ENCODE results near the gene LRRC74B. TPM values are rescaled to one million over a fixed set of nuclear protein-coding genes. Genes with fewer than 3 reads are reported as not detected.
A peak's percentile ranks its signal among the peaks of the same experiment; 100 is the strongest.

The LRRC74B gene
- total RNA-seq, 1 donor from 2014 or later: not detected

DNA sequence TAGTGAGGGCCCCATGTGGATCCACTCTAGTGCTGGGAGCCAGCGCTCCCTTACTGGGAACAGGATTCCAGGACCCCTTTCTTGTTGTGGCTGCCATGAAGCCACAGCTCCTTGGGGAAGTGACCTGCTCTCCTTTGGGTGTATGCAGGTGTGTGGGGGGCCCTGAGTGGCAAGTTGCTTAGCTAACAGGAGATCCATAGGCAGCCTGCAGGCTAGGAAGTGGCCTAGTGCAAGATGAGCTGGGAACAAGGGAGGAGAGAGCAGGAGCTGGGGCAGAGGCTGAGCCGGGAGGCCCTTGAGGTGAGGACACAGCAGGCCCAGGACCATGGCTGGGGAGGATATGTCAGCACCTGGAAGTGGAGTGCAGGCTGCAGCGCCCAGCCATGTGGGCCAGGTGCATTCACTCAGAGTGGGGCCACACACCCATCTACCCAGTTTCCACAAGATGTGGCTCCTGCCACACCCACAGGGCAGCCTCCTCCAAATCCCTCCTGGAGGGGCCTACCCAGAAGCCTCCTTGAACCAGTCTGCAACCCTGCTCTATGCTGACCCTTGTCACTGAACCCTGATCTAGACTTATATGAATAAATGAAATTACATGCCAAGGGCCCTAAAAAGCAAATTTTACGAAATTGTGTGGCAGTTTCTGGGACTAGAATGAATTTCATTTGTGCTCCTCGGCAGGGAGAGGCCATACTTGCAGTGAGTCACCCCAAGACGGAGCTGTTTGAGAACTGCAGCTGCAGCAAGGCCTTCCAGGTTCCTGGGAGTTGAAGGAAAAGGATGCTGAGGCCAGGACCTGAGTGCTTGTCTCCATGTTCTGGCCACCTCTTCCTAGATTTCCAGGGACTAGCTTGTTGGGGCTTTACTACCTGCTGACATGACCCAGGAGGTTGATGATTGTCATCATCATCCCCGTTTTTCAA is 47.1 kb upstream of the LRRC74B start:
- TF ChIP-seq, protein P1, sequence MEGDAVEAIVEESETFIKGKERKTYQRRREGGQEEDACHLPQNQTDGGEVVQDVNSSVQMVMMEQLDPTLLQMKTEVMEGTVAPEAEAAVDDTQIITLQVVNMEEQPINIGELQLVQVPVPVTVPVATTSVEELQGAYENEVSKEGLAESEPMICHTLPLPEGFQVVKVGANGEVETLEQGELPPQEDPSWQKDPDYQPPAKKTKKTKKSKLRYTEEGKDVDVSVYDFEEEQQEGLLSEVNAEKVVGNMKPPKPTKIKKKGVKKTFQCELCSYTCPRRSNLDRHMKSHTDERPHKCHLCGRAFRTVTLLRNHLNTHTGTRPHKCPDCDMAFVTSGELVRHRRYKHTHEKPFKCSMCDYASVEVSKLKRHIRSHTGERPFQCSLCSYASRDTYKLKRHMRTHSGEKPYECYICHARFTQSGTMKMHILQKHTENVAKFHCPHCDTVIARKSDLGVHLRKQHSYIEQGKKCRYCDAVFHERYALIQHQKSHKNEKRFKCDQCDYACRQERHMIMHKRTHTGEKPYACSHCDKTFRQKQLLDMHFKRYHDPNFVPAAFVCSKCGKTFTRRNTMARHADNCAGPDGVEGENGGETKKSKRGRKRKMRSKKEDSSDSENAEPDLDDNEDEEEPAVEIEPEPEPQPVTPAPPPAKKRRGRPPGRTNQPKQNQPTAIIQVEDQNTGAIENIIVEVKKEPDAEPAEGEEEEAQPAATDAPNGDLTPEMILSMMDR (IDR thresholded peaks at IDR 0.05): no peak
- Histone ChIP-seq H3K9me3 (no peaks in the 10 kb centered on the region), H3K27me3 (no peaks in the 10 kb centered on the region), H3K4me1 (peaks cover 24% of the 10 kb centered on the region), H3K36me3 (peaks cover 38% of the 10 kb centered on the region), H3K27ac (no peak overlapping the region), H3K4me3 (no peak overlapping the region)
- intact Hi-C loops (cut with DNase I): no loop called here
- no peak for ATAC-seq
- no peak for DNase-seq

DNA sequence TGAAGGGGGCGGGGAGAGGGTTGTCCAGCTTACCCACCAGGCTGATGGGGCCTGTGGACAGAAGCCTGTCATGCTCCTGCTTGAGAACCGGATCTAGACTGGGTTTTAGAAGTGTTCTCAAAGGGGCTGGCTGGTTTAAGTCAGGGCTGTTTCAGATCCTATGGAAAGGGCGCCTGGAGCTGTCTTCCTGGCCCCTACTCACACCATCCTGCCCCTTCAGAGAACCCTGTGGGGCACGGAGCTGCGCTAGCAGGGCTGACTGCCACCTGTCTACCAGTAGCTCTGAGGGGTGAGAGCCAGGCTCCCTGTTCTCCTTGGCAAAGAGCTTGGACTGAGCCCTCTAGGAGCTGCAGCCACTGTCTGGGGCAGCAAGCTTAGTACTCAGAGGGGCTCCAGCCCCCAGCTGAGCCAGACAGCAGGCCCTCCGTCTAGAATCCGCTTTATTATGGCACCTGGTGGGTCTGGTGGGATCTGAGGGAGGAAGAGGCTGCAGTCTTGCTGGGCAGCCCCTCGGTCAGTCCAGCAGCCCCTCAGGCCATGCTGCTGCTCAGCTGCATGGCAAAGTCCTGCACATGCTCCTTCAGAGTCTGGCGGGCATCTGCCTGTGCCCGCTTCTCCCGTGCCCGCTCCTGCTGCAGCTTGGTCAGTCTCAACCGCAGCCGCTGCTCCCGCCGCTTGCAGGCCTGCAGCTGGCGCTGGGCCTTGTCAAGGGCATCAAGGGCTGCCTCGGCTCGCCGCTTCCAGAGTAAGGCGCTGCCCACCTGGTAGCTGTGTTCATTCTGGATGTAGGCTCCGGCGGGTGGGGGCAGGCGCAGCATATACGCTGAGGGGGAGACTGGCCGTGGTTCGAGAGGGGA is 46.2 kb upstream of the LRRC74B start:
- Histone ChIP-seq H3K27me3 (no peaks in the 10 kb centered on the region), H3K27ac (no peak overlapping the region), H3K9me3 (no peaks in the 10 kb centered on the region), H3K4me1 (peaks cover 27% of the 10 kb centered on the region), H3K4me3 (no peak overlapping the region), H3K36me3 (peaks cover 35% of the 10 kb centered on the region)
- intact Hi-C loops (cut with DNase I): no loop called here
- TF ChIP-seq, protein P1 (IDR thresholded peaks at IDR 0.05): no peak
- DNase-seq (no peak), ATAC-seq (no peak)

DNA sequence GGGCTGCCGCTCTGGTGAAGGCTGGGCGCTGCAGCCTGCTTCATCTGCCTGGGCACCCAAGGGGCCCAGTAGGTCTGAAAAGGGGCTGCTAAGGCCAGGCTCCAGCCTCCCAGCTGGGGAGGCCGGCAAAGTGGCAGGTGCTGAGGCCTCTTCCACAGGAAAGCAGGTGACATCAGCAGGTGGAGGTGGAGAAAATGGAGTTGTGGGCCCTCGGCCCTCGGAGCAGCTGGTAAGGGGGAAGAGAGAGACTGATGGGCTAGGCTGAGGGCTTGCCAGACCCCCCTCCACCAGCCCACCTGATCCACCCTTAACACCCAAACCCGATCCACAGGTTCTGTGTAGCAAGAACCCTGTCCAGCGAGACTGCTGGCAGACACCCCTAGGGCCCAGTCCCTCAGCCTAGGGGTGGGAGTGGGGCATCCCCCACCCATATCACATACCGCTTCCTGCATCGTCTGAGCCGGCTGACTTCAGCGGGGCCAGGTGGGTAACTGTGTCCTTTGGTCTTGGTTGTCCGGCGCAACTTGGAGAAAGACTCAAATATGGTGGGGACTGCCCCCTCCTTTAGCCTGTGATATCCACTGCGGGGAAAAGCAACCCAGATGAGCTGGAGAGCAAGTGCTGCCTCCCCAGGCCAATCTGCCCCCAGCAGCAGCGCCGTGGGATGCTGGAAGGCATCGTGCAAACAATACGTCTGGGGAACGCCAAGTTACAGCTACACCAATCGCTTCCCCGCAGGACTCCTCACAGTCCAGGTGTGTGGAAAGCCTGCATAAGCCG is 45.3 kb upstream of the LRRC74B start:
- TF ChIP-seq, protein P1 (IDR thresholded peaks at IDR 0.05): no peak
- ATAC-seq (no peak), DNase-seq (no peak)
- H3K4me3 ChIP-seq: peak overlapping the region; percentile 89
- intact Hi-C loops (cut with DNase I): no loop called here
- H3K36me3 ChIP-seq: peaks cover 35% of the 10 kb centered on the region
- H3K27ac ChIP-seq: peak overlapping the region; percentile 100
- H3K4me1 ChIP-seq: peaks cover 27% of the 10 kb centered on the region
- no peaks in the 10 kb centered on the region for H3K27me3 ChIP-seq
- H3K9me3 ChIP-seq: no peaks in the 10 kb centered on the region

DNA sequence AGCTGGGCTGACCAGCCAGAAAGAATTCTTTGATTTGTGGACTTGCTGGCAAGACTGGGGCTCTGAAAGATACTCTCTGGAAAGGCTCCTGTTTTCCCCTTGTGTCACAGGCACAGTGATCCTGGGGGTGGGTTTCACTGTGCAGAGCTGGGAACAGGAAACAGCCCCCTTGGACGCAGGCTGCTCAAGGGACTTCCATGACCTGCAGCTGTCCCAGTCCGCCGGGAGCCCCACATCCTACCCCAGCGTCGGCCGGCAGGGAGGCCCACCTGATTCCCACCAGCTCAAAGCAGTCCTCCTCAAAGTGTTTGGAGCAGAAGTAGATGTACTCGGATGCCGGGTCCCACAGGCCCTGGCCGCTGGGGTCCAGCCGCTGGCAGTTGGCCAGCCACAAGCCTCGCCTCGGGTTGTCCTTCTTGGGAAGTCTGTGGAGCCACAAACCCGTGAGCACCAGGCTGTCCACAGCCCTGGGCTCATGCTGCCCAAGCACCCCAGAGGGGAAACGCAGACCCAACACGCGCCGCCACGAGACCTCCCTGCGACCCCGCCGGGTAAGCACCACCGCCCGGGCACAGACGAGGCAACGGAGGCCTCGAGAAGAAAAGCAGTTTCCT is 44.7 kb upstream of the LRRC74B start:
- no peaks in the 10 kb centered on the region for H3K27me3 ChIP-seq
- no peak for ATAC-seq
- peaks cover 27% of the 10 kb centered on the region for H3K4me1 ChIP-seq
- intact Hi-C loops (cut with DNase I): no loop called here
- no peak for DNase-seq
- TF ChIP-seq, protein P1 (IDR thresholded peaks at IDR 0.05): no peak
- peaks cover 30% of the 10 kb centered on the region for H3K36me3 ChIP-seq
- H3K4me3 ChIP-seq: peak overlapping the region; percentile 89
- H3K27ac ChIP-seq: peak overlapping the region; percentile 100
- H3K9me3 ChIP-seq: no peaks in the 10 kb centered on the region
